Islet of Langerhans (tissue), 1 donor: Measurements from ENCODE around the gene CDK13.

Experiments
- FAIRE-seq: peaks from one replicate; lab custom pipeline; 2011; peaks lifted over from hg19 to GRCh38; lab: Jason Lieb, UNC

Gene CDK13

DNA sequence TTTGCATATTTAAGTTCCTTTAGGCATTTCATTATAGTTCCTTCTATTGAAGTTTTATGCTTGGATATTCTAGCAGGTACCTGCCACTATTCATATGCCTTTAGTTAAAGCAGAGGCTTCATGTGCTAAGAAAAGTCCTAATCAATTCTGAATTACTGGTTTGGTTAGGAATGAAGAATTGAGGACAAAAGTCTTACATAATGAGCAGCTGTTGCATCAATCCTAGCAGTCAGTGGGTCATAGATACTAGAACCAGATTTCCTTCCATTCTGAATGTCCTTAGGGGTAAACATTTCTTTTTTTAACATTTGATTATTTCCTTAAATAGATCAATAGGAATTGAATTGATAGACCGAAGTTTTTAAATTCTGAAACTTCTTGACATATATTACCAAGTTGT, 59.2 kb downstream of the CDK13 start:
- no peak for FAIRE-seq

DNA sequence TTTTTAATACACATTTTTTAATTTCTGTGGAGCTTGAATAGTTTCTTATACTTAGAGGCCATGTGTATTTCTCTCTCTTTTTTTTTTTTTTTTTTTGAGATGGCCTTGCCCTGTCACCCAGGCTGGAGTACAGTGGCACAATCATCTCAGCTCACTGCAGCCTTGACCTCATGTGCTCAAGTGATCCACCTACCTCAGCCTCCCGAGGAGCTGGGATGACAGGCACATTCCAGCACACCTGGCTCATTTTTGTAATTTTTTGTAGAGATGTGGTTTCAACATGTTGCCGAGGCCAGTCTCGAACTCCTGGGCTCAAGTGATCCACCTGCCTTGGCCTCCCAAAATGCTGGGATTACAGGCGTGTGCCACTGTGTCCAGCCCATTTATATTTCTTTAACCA, 64.3 kb downstream of the CDK13 start:
- no peak for FAIRE-seq

DNA sequence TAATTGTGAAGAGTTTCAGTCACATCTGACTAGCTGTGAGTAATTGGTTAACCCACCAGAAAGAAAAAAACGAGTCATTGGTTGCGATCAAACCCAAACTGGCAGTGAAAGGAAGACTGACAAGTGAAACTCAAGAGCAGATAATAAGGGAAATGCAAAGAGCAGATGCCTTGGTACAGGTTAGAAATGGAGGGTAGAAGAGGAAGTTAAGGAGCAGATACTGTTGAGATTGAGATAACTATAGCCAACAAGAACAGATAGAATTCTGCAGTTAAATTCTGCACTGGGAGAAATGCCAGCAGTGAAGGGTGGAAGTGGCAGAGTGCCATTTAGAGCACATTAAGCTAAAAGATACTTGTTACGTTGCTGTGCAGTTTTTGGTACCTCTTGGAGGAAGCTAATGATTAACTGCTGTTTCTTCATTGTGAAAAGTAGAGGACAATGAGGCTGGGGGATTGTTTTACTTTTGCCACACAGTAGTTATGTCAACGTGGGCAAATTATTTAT, 65.8 kb downstream of the CDK13 start:
- FAIRE-seq: peak; percentile 94

DNA sequence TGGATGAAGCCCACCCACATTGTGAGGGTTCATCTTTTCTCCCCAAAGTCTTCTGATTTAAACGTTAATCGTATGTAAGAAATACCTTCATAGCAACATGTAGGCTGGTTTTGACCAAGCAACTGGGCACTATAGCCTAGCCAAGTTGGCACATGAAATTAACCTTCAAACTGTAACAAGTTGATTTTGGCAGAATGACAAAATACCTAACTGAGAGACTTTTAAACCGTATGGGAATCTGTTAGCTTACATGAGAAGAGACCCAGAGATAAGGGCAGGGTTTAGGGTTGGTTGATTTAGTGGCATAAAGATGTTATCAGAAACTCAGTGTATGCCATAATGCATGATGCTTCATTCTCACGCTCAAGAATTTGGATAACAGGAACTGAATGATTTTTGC, 69.5 kb downstream of the CDK13 start:
- no peak for FAIRE-seq

DNA sequence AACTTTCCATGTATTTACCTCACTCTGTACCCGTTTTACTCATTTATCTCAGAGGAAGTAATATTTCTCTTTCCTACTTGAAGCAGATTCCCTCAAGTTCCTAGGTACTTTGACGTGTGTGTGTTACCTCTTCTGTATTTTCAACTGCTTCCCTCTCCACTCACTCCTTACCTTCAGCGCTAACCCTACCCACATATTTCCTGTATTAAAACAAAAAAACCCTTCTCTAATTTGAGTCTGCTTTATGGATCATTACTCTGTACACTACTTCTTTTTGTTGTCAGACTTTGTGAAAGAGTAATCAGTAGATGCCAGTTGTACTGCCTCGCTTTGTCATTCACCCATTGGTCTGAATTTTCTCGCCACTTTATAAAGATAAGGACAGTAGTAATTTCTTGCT, 74.0 kb downstream of the CDK13 start:
- no peak for FAIRE-seq

DNA sequence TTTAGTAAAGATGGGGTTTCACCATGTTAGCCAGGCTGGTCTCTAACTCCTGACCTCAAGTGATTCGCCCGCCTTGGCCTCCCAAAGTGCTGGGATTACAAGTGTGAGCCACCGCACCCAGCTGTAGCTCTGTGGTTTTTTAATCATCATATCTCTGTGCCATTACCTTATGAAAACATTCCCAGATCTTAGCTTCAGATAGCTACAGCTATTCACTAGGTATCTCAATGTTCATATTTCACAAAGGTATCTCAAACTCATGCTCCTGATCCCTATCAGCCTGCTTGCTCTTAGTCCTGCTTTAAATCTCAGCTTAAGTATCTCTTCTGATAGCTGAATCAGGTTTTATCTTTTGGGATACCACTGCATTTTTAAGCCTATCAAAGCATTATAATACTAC, 74.8 kb downstream of the CDK13 start:
- FAIRE-seq: no peak

DNA sequence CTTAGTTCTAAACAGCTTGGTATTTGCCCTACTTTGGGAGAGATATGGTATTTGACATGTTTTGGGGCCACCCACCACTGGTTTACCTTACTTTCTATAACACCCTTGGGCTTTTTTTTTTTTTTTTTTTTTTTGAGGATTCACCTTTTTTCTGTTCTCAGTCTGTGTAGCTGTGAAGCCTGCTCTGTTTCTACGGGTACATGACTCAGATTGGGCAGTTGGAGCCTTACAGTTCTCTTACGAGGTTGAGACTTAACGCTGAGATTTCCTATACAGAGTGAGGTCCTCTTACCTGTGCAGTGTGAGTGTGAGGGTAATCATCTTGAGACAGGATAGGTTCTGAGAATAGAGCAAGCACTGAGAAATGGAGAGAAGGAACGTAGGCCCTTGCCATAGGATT, 77.5 kb downstream of the CDK13 start:
- FAIRE-seq: no peak

DNA sequence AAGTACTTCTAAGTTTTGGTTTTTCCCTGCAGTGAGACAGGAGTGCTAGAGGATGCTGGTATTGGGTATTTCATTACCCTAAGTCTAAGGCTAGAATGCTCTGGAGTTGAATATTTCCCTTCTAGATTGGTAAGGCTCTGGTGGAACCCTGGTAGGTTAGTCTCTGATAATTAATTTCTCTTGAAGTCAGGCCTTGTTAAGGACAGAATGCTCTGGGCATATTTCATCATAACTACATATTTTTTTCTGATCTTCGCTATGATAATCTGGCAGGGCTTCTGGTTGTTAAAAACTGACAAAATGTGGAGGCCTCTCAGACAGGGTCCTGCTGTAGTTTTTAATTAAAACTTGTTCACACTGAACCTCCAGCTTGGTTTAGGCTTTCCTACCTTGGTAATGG, 83.8 kb downstream of the CDK13 start:
- FAIRE-seq: no peak

DNA sequence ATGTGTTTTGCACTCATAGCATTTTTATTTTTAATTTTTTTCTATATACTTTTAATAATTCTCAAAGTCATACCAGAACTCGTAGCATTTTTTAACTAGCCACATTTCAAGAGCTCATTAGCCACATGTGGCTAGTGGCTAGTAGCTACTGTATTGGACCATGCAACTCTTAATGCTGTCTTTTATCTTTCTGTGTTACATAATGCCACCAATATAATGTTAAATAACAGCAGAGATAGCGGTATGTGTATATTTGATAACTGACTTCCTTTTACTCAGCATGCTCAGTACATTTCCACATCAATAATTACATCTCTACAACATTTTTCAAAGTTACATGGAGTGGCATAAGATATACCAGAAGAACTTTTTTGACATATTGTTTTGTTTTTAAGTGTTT, 91.4 kb downstream of the CDK13 start:
- peak; percentile 38 for FAIRE-seq

DNA sequence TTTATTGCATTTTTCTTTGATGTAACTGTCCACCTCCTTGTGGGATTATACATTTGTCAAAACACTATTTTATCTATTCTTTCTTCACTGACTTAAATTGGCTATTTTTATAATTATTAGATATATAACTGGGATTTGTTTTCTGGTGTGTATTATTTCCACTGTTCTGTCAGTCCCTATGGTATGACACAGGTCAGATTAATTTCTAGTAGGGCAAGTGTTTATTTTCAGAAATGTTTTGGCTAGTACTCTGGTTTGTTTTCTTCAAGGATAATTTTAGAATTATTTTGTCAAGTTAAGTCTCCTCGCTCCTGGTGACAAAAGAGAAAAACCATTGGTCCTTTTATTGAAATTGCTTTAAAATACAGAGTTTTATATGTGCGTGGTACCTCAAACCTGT, 93.1 kb downstream of the CDK13 start:
- FAIRE-seq: no peak

DNA sequence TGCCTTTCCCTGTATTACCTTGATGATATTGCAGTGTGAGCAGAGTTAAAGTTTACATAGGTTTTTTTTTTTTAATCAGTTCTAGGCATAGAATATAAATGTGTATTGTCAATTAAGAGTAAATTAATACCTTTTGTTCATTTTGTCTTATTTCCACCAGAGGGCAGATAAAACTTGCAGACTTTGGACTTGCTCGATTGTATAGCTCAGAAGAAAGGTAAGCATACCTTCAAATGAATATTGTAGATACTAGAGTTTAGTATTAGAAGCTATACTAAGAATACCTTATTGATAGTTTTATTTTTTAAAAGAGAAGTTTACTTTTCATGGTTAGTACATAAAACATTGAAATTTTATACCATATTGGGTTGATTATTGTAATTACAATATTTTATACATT, 97.6 kb downstream of the CDK13 start:
- FAIRE-seq: peak; percentile 98

DNA sequence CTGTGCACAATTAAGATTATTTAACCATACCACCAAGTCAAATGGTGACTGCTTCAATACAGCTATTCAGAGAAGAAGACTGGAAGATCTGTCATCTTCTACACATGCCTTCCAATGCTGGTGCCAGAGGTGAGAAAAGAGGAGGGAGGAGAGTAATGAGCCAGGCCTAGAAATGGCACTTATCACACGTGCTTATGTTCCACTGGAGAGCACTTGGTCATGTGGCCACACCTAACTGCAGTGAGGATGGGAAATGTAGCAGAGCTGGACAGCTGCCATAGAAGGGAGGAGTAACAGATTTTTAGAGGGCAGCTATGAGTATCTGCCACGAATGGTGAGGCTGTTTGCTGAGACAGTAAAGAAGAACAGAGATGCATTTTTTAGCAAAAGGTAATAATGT, 107.2 kb downstream of the CDK13 start:
- no peak for FAIRE-seq

DNA sequence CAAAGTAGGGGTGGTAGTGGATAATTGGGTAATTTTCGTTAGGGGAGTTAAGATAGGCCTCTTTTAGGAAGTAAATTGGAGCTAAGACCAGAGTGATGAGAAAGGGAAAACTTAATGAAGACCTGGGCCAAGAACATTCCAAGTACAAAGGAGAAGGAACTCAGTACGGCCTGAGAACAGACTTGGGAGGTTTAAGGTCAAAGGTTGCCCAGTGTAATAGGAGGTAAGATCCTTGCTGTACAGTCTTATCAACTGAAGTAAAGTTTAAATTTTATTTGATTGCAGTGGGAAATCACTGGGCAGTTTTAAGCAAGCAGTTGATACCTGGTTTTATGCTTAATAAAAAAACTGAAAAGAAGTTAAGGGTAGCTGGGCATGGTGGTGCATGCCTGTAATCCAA, 108.0 kb downstream of the CDK13 start:
- FAIRE-seq: no peak

DNA sequence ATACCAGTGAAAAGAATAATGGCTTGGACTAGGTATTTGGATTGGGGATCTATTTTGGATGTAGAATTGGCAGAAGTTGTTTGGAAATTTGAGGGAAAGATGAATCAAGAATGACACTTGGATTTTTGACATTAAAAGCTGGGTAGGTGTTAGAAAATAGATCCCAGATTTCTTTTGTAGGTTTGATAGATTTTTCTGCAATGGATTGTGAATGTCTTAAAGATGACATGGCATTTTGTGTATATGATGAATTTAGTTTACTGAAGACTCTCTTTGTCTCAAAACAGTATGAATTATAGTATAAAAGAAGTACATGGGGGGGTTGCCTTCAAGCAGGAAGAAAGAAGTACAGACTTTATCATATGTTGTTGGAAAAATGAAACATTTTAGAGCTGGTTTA, 108.6 kb downstream of the CDK13 start:
- peak; percentile 72 for FAIRE-seq

DNA sequence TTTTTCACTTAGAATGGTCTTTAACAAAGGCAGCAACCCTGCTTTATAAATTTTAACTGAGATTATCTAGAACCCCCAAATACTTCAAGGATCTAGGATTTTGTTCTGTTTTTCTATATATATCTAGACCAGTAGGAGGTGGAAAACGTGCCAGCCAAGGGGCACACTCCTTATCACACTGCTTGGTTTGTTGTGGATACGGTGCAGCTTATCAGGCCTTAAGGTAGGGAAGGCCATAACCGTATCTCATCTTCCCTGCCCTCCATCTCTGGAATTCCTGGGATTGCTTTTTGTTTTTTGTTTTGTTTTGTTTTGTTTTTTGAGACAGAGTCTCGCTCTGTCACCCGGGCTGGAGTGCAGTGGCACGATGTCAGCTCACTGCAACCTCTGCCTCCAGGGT, 109.0 kb downstream of the CDK13 start:
- no peak for FAIRE-seq

DNA sequence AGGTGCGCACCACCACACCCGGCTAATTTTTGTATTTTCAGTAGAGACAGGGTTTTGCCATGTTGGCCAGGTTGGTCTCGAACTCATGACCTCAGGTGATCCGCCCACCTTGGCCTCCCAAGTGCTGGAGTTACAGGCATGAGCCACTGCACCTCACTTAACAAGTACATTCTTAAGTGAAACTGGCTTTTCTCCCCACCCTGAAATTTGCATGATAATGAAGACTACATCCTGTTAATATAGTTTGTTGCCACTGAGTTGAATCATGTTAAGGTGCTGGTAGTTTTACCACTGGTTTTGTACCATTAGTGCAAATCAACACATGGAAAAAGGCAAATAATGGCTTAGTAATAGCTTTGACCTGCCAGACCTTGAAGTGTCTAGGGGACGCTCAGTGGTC, 122.2 kb downstream of the CDK13 start:
- FAIRE-seq: no peak

DNA sequence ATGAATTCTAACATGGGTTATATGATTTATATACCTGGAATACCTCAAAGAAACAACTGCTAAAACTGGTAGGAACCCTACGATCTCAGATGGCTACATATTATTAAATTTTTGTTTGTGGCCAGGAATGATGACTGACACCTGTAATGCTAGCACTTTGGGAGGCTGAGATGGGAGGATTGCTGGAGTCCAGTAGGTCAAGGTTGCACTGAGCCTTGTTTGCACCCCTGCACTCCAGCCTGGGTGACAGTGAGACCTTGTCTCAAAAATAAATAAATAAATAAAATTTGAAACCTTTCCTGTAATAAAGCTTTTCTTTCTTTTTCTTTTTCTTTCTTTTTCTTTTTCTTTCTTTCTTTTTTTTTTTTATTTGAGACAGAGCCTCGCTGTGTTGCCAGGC, 123.2 kb downstream of the CDK13 start:
- no peak for FAIRE-seq

DNA sequence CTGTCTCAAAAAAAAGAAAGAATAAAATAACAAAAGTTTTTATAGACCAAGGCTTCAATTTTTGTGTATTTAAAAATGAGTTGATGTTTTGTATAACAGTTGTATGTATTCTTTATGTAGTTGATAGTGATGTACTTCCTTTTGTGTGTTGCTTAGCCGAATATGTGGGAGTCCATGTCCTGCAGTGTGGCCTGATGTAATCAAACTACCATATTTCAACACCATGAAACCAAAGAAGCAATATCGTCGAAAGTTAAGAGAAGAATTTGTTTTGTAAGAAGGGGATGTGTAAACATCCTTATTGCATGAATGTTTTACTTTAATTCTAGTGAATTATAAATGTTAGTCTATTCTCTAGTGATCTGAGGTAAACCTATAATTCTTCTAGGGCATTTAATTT, 127.8 kb downstream of the CDK13 start:
- no peak for FAIRE-seq

DNA sequence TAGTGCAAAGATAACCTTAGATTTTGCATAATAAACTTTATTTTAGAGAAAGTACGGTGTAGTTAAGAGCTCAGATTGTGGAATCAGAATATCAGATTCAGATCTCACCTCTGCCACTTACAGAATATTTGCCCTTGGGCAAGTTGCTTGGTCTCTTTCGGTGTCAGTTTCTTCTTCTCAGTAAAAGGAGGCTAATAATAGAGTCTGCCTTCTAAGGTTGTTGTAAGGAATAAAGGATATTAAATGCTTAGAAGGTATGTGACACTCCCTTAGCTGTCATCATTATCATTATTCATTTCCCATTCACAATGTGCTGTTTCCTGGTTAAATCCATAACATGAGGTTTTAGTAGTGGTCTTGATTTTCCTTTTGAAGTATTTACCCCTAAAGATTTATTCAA, 142.1 kb downstream of the CDK13 start:
- no peak for FAIRE-seq

DNA sequence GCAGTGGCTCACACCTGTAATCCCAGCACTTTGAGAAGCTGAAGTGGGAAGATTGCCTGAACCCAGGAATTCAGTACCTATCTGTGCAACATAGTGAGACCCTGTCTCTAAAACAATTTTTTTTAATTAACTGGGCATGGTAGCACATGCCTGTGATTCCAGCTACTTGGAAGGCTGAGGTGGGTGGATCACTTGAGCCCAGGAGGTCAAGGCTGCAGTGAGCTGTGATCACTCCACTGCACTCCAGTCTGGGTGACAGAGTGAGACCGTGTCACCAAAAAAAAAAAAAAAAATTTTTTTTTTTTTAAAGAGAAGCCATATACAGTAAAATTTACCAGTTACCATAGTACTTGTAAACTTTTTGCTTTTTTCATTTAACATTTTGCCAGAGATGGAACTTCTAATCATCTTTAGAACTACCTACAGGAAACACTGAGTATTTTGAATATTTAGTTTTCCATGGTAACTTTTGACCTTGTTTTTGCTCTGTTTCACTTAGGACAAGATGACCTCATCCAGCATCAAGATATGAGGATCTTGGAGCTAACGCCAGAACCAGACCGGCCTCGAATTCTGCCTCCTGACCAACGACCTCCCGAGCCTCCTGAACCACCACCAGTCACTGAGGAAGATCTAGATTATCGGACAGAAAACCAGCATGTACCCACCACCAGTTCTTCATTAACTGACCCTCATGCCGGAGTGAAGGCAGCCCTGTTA, 143.7 kb downstream of the CDK13 start:
- FAIRE-seq: no peak

DNA sequence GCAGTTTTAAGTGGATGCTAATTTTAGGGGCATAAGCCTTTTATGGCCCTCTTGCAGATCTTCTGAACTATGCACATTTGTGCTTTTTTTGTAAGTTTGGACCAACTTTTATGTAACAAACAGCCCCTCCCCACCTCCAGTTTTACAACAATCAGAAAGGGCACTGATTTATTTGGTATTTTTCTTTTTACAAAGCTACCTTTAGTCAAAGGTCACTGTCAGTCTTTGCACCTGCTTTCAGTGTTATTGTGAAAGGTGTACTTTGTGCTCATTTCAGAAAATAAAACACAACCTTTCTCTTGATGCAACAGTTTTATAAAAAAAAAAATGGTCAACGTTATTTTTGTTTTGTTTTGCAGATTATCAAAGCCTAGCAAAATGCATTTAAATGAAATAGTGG, 145.2 kb downstream of the CDK13 start:
- no peak for FAIRE-seq

DNA sequence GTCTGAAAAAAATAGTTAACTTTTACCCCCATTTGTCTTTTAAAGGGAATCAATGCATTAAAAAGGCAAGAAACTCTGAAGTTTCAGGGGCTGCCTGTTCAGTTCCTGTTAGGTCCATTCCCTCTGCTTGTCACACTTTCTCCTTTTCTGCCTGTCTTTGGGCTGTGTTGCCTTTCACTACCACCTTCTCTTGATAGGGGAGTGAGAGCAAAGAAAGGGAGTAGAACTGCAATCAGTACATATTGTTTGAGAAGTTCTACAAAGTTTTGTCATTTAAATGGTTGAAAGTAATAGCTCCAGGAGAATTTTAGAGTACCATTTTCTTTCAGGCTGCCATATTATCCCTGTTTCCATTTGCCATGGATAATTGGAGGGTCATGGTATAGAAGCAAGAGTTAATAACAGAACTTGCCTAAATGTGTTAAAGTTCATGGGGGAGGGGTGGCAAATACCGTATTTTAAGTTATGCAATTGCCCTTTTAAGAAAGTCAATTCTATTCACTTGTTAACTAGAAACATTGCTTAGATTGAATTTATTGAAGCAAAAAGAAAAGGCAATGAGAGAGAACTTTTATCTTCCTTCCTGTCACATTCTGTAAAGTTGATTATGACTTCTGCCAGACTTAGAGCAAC, 145.8 kb downstream of the CDK13 start:
- no peak for FAIRE-seq

DNA sequence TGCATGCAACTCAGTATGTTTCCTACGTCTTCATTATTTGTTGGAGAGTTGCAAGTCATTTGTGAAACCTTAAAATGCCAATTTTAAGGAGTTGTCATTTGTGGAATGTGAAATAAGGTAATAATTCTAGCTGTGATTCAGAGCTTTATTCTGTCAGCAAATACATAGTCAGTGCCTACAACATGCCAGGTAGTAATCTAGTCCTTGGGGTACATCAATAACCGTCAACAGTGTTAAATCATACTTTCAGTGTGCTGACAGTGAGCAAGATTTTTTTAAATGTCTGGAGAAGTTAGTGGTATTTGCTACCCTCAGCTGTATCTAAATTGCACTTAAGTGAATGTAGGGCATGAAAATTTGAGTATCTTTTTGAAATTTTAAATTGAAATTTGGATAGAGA, 147.7 kb downstream of the CDK13 start:
- FAIRE-seq: peak; percentile 13

DNA sequence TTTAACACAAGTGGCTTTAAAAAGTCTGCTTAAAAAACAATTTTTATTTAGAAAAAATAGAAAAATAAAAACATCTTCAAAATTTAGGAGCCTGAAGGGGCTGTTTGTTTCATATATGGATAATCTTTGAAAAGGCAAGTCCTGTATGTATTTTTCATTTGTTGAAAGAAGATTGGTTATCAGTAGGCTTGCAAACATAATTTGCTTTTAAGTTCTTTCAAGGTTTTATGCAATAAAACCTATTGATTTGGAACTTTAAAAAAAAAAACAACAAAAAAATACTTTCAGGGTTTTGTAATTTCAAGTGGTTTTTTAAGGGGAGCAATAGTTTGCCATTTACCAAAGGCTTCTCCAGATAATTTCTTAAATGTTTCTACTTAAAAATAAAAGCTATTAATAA, 148.8 kb downstream of the CDK13 start:
- FAIRE-seq: no peak
